Glomerular endothelial cell (primary cell): Measurements from ENCODE around the gene FZR1. TPM values are rescaled to one million over a fixed set of nuclear protein-coding genes. Genes with fewer than 3 reads are reported as not detected.
"Not testable (repeated sequence)": the region's sequence is repeated elsewhere in the genome, so short reads cannot be mapped to it uniquely, and the experiment has no call there.

Source experiments
- DNase-seq: peaks from one replicate; pipeline ENCODE4 v3.0.0-alpha.2; 2011; ENCODE audit warnings: low read depth, low spot score; ENCODE audit errors: extremely low read depth
- total RNA-seq: library from RNA; depleted of rRNA; stranded (reverse); fragments of >200 nt; gene quantifications from 2 replicates; pipeline ENCODE4 v1.2.3, GENCODE V29; 2015

FZR1 gene
- total RNA-seq, 1 donor from 2014 or later: 43.9 TPM

DNA sequence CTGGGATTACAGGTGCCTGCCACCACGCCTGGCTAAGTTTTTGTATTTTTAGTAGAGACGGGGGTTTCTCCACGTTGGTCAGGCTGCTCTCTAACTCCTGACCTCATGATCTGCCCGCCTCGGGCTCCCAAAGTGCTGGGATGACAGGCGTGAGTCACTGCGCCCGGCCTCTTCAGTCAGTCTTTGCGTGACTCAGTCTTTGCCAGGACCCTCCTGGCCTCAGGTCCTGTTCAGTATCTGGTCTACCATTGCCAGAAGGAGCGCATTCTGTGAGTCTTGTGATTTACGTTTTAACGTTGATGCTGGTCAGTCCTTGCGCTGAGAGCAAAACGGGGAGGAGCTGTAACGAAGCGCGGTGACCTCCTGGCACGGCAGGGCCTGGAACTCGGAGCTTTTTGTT is 59.0 kb downstream of the FZR1 start:
- DNase-seq: no peak

DNA sequence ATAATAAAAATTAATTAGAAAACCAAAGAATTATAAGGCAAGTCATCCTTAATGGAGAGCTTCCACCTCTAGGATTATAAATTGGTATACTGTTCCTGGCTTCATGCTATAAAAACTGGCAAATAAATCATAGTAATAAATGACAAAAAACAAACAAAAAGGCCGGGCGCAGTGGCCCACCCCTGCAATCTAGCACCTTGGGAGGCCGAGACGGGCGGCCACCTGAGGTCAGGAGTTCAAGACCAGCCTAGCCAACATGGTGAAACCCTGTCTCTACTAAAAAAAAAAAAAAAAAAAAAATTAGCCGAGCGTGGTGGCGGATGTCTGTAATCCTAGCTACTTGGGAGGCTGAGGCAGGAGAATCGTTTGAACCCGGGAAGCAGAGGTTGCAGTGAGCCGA is 63.9 kb downstream of the FZR1 start:
- DNase-seq: not testable (repeated sequence)

DNA sequence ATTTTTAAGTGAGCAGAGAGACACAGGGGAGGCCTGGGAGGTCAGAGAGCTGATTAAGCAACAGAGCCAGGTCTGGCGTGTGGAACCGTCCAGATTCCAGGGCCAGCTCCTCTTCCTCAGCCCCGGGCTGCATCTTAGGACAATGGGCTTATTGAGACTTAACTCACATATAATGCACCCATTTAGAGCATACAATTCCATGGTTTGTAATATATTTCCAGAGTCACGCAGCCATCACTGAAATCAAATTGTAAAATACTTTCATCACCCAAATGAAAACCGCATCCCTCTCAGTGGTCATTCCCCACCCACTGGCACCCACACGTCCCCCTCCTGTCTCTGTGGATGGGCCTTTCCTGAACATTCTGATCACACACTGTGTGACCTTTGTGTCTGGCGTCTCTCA is 64.5 kb downstream of the FZR1 start:
- no peak for DNase-seq

DNA sequence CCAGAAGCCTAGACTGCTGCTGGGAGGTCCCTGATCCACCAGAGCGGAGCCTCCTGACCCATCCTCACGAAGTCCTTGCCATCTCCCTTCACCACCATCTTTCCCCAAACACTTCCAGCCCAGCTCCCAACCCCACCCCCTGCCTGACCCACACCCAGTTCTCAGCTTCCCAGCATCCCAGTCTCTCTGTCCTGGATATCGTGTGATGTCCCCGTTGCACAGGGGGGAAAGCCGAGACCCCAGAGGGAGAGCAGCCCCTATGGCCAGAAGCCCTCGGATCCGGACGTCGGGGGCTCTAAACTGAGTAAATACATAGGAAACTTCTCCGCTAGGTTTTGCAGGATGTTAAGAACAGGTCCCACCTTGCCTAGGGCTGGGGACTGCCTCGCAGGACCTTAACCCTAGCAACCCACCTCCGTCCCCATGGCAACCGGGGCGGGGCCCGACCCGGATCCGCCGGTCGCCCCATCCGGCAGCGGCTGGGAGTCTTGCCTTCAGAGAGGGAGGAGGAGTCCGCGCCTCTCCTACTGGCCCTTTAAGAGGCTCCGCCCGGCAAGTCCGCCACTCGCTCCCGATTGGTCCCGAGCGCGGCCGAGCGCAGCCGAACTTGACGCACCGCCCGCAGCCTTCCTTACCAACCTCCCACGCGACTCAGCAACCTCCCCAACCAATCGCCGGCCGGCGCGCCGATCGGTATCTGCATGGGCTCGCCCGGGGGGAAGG is 66.2 kb downstream of the FZR1 start:
- DNase-seq: no peak

DNA sequence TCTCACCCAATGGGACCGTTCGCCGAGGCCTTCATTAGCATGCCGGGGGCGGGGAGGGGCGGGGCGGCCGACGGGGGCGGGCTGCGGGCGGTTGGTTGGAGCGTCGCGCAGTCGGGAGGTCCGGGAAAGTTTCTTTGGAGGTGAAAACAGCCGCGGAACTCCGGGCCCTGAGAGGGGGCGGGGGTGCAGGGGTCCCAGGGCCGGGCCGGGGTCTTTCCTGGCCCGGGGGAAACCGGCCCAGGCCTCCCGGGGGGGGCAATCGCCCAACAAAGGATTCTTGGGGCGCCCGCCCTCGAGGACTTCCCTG is 66.7 kb downstream of the FZR1 start, which contains the start of gene HMG20B:
HMG20B (plus strand) TSS at position 90 of the 307 bp plus-strand sequence. CDS start 366 bp downstream, outside the sequence.
- DNase-seq: no peak

DNA sequence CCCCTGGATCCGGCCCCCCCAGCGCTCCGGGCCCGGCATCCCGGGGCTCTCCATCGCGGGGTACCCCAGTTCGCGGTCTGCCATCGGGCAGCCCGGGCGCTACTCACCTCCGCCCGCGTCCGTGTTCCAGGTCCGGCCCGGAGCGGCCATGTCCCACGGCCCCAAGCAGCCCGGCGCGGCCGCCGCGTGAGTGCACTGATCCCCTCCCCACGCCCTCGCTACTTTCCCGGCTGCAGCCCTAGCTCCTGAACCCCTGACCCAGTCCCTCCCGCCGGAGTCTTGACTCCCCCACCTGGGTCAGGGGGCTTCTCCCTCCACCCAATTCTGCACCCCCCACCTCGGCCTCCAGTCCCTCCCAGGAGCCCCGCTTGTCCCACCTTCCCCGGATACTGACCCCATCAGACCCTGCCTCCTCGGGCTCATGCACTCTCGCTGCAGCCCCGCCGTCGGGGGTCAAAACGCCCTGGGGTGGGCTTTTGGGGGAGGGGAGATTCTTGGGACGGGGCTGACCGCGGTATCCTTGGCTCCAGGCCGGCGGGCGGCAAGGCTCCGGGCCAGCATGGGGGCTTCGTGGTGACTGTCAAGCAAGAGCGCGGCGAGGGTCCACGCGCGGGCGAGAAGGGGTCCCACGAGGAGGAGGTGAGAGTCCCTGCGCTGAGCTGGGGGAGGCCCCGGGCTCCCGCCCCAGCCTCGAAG is 67.2 kb downstream of the FZR1 start:
- no peak for DNase-seq

DNA sequence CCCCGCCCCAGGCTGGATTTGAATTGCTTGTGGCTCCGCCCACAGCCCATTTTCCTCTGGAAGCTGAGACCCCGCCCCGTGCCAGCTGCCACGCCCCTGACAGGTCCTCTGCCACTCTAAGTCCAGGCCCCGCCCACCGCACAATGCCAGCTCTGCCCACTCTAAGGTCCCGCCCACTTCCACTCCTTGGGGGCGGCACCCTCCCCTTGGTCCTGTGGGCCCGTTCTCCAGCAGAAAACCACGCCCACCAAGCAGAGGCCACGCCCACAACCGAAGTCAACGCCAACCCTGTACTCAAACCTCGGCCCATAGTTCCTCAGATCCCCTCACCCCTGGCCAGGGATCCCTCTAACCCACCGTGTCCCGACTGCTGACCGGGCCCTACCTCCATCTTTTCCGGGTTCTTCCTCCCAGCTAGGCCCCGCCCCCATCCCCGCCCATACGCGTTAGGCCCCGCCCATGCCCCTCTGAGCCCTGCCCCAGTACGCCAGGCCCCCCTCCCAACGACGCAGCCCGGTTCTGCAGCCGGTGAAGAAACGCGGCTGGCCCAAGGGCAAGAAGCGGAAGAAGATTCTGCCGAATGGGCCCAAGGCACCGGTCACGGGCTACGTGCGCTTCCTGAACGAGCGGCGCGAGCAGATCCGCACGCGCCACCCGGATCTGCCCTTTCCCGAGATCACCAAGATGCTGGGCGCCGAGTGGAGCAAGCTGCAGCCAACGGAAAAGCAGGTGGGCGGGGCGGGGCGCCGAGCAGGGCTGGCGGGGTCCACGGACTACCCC is 67.9 kb downstream of the FZR1 start:
- no peak for DNase-seq

DNA sequence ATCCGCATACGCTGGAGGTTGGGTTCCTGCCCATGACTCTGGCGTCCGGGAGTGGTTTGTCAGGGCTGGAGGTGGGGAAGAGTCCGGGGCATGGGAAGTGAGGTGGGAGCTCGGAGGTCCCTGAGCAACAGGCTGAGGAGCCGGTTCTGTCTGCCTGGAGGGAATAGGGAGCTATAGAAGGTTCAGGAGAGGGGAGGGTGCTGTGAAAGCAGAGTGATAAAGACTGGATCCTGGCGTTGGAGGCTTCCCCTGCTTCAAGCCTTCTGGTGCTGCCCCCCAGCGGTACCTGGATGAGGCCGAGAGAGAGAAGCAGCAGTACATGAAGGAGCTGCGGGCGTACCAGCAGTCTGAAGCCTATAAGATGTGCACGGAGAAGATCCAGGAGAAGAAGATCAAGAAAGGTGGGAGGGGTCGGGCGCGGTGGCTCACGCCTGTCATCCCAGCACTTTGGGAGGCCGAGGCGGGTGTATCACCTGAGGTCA is 69.2 kb downstream of the FZR1 start:
- no peak for DNase-seq

DNA sequence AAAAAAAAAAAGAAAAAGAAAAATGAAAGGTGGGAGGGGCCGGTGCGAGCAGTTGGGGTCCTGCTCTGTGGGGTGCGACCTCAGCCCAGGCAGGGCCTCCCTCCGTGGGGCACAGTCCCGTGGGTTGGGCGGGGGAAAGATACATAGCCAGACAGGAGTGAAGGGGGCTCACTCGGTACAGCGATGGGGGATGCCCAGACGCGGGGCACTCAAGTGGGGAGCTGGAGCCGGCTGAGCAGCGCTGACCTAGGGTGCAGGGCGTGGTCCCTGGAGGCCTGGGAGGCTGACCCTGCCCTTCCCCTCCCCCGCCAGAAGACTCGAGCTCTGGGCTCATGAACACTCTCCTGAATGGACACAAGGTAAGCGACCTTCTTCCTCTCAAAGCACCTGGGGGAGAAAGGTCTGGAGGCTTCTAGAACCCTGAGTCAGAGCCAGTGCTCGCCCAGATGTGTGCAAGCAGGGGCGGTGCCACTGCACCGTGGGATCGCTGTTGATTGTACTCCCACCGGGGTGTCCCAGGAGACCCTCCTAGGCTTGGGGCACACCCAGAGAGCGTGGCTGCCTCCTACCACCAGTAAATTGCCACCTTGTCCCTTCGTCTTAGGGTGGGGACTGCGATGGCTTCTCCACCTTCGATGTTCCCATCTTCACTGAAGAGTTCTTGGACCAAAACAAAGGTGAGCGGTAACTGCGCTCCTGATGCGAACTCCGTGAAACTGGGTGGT is 70.0 kb downstream of the FZR1 start:
- no peak for DNase-seq

DNA sequence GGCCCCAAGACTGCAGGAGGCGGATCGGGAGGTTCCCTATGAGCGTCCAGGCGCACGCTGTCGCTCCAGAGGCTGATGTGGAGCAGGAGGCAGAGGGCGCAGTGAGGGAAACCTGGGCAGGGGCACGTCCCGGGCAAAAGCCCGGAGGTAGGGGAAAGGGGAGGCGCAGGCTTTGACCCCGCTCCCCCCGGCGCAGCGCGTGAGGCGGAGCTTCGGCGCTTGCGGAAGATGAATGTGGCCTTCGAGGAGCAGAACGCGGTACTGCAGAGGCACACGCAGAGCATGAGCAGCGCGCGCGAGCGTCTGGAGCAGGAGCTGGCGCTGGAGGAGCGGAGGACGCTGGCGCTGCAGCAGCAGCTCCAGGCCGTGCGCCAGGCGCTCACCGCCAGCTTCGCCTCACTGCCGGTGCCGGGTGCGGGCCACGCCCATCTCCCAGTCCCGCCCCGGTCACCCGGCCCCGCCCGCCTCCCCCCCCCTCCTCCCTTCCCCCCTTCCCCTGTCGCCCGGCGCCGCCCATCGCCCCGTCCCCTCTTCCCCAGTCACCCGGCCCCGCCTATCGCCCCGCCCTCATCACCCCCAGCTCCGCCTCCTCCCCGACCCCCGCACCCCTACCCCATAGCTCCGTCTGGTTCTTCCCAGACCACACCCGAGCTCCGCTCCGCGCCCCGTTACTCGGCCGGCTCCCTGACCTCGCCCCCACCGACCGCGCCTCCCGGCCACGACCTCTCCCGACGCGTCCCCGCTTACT is 70.8 kb downstream of the FZR1 start:
- no peak for DNase-seq

DNA sequence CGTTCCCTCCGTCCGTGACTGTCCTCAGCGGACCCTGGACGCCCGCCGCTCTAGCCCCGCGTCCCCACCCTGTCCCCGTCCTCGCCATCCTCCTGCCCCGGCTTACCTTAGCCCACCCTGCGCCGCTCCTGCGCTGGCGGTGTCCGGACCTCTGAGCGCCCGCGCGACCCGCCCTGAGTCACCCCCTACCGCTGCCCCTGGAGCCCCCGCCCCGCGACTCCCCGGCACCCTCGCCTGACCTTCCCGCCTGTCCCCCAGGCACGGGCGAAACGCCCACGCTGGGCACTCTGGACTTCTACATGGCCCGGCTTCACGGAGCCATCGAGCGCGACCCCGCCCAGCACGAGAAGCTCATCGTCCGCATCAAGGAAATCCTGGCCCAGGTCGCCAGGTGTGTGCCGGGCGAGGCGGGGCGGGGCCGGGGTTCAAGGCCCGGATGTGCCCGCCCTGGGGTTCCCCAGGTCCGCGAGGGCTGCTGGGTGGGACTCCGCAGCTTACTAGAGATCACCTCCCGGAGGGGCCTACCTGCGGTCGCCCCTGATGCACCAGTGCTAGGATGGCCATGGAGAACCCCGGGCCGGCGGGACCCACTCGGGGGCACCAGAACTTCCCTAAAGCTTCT is 71.7 kb downstream of the FZR1 start:
- no peak for DNase-seq

DNA sequence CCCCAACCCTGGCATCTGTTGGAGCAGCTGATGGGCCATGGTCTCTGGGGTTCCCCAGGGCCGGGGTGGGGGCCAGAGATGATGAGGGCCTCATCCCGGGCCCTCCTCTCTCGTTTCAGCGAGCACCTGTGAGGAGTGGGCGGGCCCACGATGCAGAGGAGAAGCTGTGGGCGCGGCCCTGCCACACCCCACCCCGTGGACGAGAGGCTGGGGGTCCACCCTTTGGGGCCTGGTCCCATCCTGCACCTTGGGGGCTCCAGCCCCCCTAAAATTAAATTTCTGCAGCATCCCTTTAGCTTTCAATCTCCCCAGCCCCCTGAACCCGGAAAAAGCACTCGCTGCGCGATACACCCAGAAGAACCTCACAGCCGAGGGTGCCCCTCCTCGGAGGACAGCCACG is 72.3 kb downstream of the FZR1 start:
- DNase-seq: no peak

DNA sequence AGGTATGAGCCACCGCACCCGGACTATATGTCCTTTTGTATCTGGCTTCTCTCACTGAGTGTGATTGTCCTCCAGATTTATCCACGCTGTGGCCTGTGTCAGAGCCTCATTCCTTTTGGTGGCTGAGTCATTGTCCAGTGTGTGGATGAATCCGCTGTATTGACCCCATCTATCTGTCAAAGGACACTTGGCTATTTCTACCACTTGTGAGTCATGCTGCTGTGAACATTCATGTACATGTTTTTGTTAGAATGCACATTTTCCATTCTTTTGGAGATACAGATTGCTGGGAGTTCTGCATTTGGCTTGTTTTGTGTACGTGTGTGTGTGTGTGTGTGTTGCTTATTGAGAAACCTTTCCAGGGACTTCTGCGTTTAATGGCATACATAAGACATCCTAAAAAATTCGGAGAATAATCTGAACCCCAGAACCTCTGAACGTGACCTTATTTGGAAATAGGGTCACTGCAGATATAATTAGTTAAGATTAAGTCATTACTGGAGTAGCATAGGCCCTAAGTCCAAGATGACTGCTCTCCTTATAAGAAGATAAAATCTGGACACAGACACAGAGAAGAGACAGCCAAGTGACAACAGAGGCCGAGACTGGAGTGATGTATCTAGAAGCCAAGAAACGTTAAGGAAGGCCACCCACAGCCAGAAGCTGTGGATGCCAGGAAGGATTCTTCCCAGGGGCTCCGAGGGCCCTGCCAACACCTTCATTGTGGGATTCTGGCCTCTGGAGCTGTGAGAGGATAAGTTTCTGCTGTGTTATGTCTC is 74.2 kb downstream of the FZR1 start:
- no peak for DNase-seq

DNA sequence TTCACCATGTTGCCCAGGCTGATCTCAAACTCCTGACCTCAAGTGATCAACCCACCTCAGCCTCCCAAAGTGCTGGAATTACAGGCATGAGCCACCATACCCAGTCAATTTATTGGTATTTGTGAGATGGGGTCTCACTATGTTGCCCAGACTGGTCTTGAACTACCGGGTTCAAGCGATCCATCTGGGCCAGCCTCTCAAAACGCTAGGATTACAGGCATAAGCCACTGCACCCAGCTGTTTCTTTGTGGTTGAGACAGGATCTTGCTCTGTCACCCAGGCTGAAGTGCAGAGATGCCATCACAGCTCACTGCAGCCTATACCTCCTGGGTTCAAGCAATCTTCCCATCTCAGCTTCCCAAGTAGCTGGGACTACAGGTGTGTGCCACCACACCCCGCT is 75.7 kb downstream of the FZR1 start:
- not testable (repeated sequence) for DNase-seq

DNA sequence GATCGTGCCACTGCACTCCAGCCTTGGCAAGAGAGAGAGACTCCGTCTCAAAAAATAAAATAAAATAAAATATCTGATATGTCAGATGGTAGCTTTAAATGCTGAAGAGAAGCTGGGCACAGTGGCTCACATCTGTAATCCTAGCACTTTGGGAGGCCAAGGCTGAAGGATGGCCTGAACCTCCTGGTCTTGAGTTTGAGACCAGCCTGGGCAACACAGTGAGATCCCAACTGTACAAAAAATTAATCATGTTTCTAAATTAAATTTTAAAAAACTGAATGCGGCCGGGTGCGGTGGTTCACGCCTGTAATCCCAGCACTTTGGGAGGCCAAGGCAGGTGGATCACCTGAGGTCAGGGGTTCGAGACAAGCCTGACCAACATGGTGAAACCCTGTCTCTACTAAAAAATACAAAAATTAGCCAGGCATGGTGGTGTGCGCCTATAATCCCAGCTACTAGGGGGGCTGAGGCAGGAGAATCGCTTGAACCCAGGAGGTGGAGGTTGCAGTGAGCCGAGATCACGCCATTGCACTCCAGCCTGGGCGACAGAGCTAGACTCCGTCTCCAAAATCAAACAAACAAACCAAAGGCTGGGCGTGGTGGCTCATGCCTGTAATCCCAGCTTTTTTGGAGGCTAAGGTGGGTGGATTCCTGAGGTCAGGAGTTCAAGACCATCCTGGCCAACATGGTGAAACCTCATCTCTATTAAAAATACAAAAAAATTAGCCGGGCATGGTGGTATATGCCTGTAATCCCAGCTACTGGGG is 78.1 kb downstream of the FZR1 start:
- DNase-seq: not testable (repeated sequence)

DNA sequence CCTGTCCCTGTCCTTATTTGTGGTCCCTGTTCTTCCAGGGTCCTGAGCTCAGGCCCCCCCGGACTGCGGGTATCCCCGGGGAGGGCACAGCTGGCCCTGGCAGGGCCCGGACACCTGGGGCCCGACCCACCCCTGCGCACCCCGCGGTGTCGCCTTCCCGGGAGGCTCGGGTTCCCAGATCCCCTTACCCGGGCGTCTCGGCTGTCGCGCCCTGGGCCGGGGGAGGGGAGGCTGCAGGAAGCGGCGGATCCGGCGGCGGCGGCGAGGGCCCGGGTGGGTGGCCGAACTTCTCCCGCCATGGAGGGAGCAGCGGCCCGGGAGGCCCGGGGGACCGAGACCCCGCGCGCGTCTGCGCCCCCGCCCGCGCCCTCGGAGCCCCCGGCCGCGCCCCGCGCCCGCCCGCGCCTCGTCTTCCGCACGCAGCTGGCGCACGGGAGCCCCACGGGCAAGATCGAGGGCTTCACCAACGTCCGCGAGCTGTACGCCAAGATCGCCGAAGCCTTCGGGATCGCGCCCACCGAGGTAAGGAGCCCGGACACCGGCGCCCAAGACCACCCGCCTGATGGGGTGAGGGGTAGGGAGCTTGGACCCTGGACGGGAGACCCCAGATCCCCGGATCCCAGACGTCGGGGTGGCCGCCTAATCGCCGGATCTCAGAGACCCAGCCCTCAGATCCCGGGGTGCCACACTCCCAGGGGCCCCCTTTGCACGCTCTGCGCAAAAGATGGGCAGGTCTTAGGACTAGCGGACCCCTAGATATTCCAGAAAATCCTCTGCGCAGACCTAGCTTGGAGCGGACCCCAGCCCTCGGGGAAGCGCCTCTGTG is 79.4 kb downstream of the FZR1 start, which contains the start of gene GIPC3:
GIPC3 (plus strand) TSS at position 178 of the 826 bp plus-strand sequence; CDS start at position 298, 120 bp downstream.
- DNase-seq: no peak

DNA sequence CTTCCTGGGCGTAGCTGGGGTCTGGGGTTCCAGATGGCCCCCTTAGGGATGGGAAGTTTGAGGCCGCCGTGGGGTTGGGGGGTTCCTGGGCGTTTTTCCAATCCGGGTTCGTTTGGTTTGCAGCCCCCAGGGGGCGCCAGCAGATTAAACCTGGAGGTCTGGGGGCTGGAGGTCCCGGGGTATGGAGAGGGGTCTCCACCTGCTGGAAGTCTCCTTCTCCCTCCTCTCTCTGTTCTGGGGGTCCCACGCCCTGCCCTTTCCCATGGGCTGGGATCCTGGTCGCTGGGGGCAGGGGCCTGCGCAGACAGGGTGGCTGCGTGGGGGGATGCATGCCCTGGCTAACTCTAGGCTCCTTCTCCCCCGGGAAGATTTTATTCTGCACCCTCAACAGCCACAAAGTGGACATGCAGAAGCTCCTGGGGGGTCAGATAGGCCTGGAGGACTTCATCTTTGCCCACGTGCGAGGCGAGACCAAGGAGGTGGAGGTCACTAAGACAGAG is 80.1 kb downstream of the FZR1 start:
- no peak for DNase-seq
